Suprapubic skin (tissue), 3 donors: ENCODE measurements around the gene TANGO2.

ENCODE experiments used
- CTCF ChIP-seq, 2 donors: fragments of 200-600 bp in 1 of 2; fragments of 450-650 bp in 1 of 2; sonication (generic) in 1 of 2; IDR thresholded peaks; one replicate each; pipeline ENCODE4 v1.5.1; 2016 to 2019; ENCODE audit warnings: antibody characterized with exemption in 2 of 2, mild to moderate bottlenecking in 1 of 2, moderate library complexity in 1 of 2
- POLR2A ChIP-seq, 2 donors: fragments of 450-650 bp; IDR thresholded peaks; one replicate each; pipeline ENCODE4 v1.6.1; 2017; ENCODE audit warnings: antibody characterized with exemption in 2 of 2, mild to moderate bottlenecking in 2 of 2, moderate library complexity in 2 of 2

- no peak for TF ChIP-seq CTCF (IDR thresholded peaks at IDR 0.05)
- no peak for TF ChIP-seq POLR2A (IDR thresholded peaks at IDR 0.05)
Observed at GRCh38 chr22:20106849-20107237, 85.9 kb downstream of the TANGO2 start.
